GM04504 (cell line): Measurements from ENCODE around the gene SLC25A48.
"Not testable (repeated sequence)": the region's sequence is repeated elsewhere in the genome, so short reads cannot be mapped to it uniquely, and the experiment has no call there.

Source experiments
- DNase-seq: peaks from one replicate; pipeline ENCODE4 v3.0.0-alpha.2; 2012; ENCODE audit warnings: low read depth

The SLC25A48 gene

GRCh38 chr5:135857630-135858311 is 23.3 kb downstream of the SLC25A48 start:
- no peak for DNase-seq

GRCh38 chr5:135859186-135859585 is 24.7 kb downstream of the SLC25A48 start:
- not testable (repeated sequence) for DNase-seq

GRCh38 chr5:135859641-135860040 is 25.2 kb downstream of the SLC25A48 start:
- DNase-seq, result no peak

GRCh38 chr5:135861641-135862040 is 27.2 kb downstream of the SLC25A48 start:
- no peak for DNase-seq

GRCh38 chr5:135862086-135862485 is 27.6 kb downstream of the SLC25A48 start:
- DNase-seq, result no peak

- no peak for DNase-seq
Observed at GRCh38 chr5:135862744-135863143, 28.3 kb downstream of the SLC25A48 start.

- DNase-seq, result no peak
Observed at GRCh38 chr5:135864503-135865435, 30.3 kb downstream of the SLC25A48 start.

- no peak for DNase-seq
Observed at GRCh38 chr5:135866016-135866415, 31.6 kb downstream of the SLC25A48 start.

- DNase-seq, result no peak
Observed at GRCh38 chr5:135867599-135867998, 33.1 kb downstream of the SLC25A48 start.

GRCh38 chr5:135868681-135869080 is 34.2 kb downstream of the SLC25A48 start:
- no peak for DNase-seq

- no peak for DNase-seq
Observed at GRCh38 chr5:135869276-135869675, 34.8 kb downstream of the SLC25A48 start.

- no peak for DNase-seq
Observed at GRCh38 chr5:135869935-135870334, 35.5 kb downstream of the SLC25A48 start.

- DNase-seq, result no peak
Observed at GRCh38 chr5:135871268-135871915, 36.9 kb downstream of the SLC25A48 start.

- DNase-seq, result no peak
Observed at GRCh38 chr5:135873831-135874230, 39.4 kb downstream of the SLC25A48 start.

- no peak for DNase-seq
Observed at GRCh38 chr5:135874461-135874860, 40.0 kb downstream of the SLC25A48 start.

- no peak for DNase-seq
Observed at GRCh38 chr5:135875567-135875966, 41.1 kb downstream of the SLC25A48 start.

GRCh38 chr5:135876146-135876545 is 41.7 kb downstream of the SLC25A48 start:
- DNase-seq, result no peak

GRCh38 chr5:135877570-135878155 is 43.2 kb downstream of the SLC25A48 start:
- no peak for DNase-seq

- no peak for DNase-seq
Observed at GRCh38 chr5:135878156-135878620, 43.7 kb downstream of the SLC25A48 start.

GRCh38 chr5:135879591-135879990 is 45.1 kb downstream of the SLC25A48 start:
- DNase-seq, result no peak

- DNase-seq, result no peak
Observed at GRCh38 chr5:135880278-135880677, 45.8 kb downstream of the SLC25A48 start.

GRCh38 chr5:135880801-135881200 is 46.3 kb downstream of the SLC25A48 start:
- DNase-seq, result no peak
